RPMI7951 (cell line): Measurements from ENCODE around the gene C1QTNF6. TPM values are rescaled to one million over a fixed set of nuclear protein-coding genes. Genes with fewer than 3 reads are reported as not detected.

ENCODE experiments used
- DNase-seq: peaks from one replicate; pipeline ENCODE4 v3.0.0-alpha.2; 2012; ENCODE audit warnings: low read depth
- total RNA-seq: library from RNA; depleted of rRNA; stranded (reverse); fragments of >200 nt; shearing (Covaris generic); gene quantifications from 2 replicates; pipeline ENCODE4 v1.2.3, GENCODE V29; 2014; rRNA removed

C1QTNF6 gene
- total RNA-seq, 1 experiment from 2014 or later, result 2.0 TPM

DNA sequence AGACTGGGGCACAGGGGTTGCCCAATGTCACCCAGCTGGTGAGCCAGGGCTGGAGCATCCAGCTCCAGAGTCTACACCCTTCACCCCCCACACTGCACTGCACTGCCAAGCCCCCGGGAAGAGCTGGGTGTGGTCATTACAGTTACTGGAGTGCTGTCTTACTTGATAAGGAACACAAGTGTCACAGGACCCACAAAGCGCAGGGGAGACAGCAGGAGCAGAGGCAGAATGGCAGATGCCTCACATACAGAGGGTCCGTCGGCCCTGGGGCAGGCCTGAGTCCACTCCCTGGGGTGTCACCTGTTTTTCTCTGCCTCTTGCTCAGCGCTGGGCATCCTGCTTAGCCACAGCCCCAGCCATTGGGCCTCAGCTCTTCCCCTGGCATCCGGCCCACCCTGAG lies 46.1 kb downstream of the C1QTNF6 start:
- DNase-seq, result no peak

DNA sequence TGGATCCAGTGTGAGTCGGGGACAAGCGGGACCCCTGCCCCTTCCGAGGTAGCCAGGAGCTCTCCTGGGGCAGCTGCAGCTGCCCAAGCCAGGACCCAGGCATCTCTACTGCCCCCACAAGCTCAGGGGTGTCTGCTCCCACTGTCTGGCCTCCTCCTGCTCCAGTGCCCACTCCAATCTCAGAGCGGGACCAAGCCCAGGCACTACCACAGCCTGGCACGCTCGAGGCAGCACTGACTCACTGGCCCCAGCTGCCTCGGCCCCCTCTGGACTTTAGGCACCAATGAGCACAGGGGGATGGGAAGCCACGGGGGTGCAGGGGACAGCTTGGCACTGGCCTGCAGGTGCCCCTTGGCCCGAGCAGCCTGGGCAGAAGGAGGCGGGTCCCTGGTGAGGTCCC lies 46.6 kb downstream of the C1QTNF6 start:
- no peak for DNase-seq

DNA sequence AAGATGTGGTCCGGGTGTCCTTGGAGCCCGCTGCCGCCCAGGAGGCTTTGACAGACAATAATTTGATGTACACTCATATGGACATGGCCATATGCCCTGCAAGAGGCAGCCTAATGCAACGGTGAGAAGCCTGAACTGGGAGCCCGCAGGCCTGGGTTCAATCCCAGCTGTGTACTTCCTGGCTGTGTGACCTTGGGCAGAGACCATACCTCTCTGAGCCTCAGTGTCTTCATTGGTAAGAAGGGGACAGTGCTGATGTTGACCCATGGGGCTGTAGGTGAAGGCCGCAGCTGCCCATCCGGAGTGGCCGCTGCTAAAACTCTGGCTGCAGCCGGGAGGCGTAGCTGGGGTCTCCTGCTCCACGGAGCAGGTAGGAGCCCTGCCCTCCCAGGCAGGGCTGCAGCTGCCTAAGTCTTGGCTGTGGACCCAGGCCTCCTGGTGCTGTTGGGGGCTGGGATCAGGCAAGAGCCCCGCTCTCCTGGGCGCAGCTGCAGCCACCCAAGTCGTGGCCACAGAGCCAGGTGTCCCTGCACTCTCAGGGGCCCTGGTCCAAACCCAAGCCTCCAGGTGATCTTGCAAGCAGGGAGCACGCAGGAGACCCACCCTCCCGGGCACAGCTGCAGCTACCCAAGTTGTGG lies 47.2 kb downstream of the C1QTNF6 start:
- no peak for DNase-seq

DNA sequence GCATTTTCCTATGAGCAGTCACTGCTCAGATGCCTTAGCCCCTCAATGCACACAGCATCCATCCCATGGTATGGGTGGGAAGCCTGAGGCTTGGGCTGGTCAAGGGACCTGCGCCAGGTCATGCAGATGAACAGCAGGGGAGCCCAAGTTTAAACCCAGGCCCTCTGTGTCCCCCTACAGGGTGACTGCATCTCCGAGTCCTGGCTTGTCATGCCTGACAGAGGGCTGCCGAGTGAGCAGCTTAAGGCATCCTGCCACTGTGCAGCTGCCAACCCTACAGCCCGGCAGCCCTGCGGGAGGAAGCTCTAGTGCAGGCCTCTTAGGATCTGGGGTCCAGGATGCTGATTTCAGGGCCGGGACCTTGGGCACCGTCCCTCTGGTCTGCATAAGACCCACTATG lies 48.3 kb downstream of the C1QTNF6 start:
- no peak for DNase-seq

DNA sequence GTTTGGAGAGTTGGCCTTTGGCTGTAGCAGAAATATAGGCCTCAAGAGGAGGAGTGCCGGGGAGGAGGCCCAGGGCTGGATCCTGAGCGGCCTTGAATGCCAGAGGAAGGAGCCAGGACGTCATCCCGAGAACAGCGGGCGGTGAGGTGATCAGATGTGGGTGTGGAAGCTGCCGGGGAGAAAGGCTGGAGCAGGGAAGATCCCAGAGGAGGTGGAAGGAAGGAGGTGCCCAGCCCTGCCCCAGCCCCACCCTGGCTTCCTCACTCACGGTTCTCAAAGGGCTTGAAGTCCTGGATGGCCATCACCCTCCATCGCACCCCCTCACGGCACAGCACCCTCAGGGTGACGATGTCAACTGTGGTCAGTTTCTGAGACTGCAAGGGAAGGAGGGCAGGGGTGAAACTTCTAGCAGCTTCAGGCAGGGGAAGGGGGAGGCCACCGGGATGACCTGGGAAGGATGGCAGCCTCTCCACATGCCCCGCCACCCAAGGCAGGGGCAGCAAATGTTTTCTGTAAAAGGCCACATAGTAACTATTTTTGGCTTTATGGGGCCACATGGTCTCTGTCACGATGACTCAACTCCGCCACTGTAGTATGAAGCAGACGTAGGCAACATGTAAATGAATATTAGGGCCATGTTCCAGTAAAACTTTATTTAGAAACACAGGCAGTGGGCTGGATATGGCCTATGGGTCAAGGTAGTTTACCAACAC lies 49.0 kb downstream of the C1QTNF6 start:
- DNase-seq, result peak; percentile 43

DNA sequence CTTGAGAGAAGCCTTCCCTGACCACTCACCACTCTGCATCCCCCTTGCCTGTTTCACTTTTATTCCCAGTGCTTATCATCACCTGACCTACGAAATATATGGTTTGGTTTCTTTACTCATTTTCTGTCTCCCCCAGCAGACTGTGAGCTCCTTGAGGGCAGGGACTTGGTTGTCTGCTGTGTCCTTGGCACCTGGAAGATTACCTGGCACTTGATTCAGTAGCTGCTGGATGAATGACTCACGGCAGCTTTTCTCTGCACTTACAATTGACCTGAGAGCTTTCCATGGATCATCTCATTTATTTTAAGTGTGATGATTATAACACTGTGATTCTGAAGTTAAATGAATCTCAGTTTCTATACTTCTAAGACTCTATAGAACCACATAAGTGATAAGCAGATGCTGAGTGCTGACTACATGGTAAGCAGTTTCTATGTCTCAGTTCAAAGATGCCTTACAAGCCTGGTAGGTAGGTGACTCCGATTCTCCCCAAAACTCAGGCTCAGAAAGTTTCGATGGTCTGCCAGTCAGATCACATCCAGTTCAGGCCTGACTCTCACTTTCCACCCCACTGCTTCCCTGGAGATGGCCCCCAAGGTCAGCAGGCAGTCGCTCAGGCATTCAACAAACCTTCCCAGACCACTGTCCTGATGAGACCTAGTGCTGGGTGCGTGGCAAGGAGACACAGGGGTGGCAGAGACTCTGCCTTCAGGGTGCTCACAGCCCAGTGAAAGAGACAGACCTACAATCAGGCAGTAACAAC lies 50.0 kb downstream of the C1QTNF6 start:
- no peak for DNase-seq

DNA sequence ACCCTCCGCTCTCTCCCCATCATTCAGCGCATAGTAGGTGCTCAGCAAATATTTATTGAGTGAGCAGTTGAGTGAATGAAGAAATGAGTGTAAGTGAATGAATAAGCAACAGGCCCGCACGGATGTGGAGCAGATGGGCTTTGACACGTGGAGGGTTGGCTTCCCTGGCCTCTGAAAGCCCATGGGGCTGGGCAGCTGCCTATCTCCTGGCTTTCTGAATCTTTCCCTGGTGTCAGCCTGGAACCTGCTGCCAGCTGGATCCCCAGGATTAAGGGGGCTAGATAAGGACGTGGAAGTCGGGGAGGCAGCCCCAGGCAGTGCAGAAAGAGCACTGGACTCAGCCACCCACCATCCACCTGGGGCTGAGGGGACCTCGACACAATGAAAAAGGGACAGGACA lies 50.9 kb downstream of the C1QTNF6 start:
- no peak for DNase-seq

DNA sequence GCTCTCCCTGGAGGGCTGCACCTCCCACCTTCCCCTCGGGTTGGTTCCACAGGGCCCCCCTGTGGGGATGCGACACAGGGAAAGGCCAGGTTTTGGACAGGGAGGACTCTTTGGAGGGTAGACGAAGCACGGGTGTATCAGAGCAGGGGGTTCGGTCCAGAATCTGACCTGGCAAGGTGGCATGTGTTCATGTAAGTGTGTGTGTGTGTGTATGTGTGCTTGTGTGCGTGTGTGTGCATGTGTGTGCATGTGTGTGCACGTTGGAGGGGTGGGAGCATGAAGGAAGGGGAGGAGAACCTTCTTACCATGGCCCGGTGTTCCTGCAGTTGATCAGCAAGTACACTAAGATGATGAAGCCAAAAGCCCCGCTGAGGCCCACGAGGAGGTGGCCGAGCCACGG lies 53.0 kb downstream of the C1QTNF6 start:
- DNase-seq, result no peak

DNA sequence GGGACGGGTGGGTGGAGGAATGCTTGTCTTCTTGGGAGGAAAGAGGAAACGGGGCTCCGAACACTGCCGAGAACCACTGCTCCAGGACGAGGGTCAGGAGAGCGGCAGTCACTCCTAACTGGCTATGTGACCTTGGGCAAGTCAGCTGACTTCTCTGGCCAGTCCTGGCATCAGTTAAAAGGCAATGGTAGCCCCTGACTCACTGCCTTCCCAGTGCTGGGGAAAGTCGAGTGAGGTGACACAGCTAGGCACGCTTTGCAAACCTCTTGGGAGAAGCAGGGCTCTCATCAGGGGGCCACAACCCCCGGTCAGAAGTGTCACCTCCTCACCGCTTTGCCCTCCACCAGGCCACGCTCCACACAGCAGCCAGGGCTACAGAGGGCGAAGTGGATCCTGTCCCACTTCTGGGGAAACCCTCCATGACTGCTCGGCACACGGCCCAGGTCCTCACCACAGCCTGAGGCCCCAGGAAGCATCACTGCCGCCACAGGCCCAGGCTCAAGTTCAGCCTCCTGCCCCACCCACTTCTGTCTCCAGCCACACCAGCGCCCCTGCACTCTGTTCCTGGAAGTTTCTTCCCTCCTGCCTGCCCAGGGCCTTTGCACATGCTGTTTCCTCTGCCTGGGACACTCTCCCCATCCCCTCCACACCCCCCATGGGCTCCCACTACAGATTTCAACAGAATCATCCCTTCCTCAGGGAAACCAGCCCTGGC lies 54.6 kb downstream of the C1QTNF6 start:
- peak; percentile 75 for DNase-seq

DNA sequence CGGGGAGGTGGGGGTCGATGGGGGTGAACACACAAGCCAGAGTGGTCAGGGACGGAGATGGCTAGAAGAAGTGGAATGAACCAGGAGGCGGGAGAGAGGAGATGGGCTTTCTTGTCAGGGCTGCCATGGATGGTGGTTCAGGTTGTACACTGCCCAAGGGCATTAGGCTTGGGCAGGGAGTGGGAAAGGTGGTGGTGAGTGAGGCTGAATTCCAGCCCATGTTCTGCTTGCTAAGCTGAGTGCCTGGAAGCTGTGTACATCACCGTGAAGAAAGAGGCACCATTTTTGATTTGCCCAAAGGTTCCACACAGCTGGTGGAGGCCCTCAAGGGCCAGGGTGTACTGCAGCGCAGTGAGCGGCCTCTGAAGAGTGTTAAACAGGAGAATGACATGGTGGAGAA lies 55.3 kb downstream of the C1QTNF6 start:
- DNase-seq, result no peak

Other genes with a start within 250 kb of the C1QTNF6 start
- 21.0 and 27.3 TPM in 2 replicates for gene TST, start 168.8 kb downstream of the C1QTNF6 start, total RNA-seq
- gene MPST, start 168.5 kb downstream of the C1QTNF6 start, total RNA-seq, result 40.1 and 54.5 TPM in 2 replicates
- 9.6 and 12.9 TPM in 2 replicates for gene KCTD17, start 136.5 kb downstream of the C1QTNF6 start, total RNA-seq
- gene TMPRSS6, start 78.5 kb downstream of the C1QTNF6 start, total RNA-seq, result not detected in 2 replicates
- gene IL2RB, start 38.3 kb downstream of the C1QTNF6 start, total RNA-seq, result 0.10 TPM in 1 of 2 replicates, not detected in the other
- not detected in 2 replicates for gene SSTR3, start 24.2 kb upstream of the C1QTNF6 start, total RNA-seq
- gene RAC2, start 56.0 kb upstream of the C1QTNF6 start, total RNA-seq, result 138 and 151 TPM in 2 replicates
- 1.2 and 1.6 TPM in 2 replicates for gene CYTH4, start 94.3 kb upstream of the C1QTNF6 start, total RNA-seq
- gene ELFN2, start 239.2 kb upstream of the C1QTNF6 start, total RNA-seq, result under 0.01 TPM in 1 of 2 replicates, not detected in the other